Measurements from ENCODE around the gene GPC3. TPM values are rescaled to one million over a fixed set of nuclear protein-coding genes. Genes with fewer than 3 reads are reported as not detected.

The GPC3 gene
- total and polyA plus RNA-seq, 2 donors (not counting 3 experiments of a cell fraction or from before 2014, with no cell fraction given): not detected

DNA sequence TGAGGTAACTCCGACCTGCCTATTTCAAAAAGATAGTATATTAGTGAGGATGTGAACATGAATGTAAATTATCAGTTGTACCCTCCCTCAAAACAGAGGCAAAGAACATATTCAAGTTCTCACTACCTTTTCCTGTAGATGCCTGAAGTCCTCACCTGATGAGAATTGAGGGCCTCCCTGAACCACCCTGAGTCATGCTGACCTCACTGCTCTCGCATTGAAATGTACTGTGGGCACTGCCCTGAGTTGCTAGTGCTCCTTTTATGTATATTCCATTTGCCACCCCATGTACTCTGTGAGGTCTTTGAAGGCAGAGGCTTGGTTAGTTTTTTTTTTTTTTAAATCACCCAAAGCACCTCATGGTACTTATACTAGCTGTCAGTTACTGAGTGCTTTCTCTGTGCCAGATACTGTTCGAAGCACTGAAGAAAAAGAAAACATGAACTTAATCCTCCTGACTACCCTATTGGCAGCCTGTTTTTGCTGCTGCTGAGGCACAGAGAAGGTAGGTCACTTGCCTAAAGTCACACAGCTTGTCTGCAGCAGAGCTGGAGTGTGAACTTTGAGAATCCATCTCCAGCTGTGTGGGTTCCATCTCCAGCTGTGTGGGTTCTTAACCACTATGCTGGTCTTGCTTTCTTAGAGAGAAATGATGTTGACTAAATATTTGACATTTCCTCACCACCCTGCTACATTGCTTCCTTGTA is 317.0 kb downstream of the GPC3 start:
- CTCF ChIA-PET: interaction anchor here (1.5 kb wide), 1 partner anchor 1032 kb away, joined by 6 read pairs; no protein-coding TSS in a partner anchor
- intact Hi-C loops (cut with micrococcal nuclease): no loop called here

More for the DNA sequence above, 317.0 kb downstream of the GPC3 start:
- Histone ChIP-seq H3K9me3 (replicated peaks; ENCODE audit: control insufficient read depth, insufficient read depth, low read length) (no peaks in the 10 kb centered on the region), H3K9me1 (replicated peaks; ENCODE audit: control insufficient read depth, extremely low read depth, insufficient read depth, low read length) (no peaks in the 10 kb centered on the region), H3K4me2 (ENCODE audit: insufficient read depth, low read length) (no peak overlapping the region), H3K4me3 (replicated peaks in 1 of 3; ENCODE audit: insufficient read depth in 1 of 3, low read depth in 1 of 3, low read length in 3 of 3) (no peak overlapping the region), H3K27me3 (ENCODE audit: control insufficient read depth in 2 of 2, insufficient read depth in 2 of 2, low read length in 2 of 2) (no peaks in the 10 kb centered on the region), H3K4me1 (ENCODE audit: control insufficient read depth, extremely low read depth, insufficient read depth, low read length) (no peaks in the 10 kb centered on the region), H3K27ac (ENCODE audit: insufficient read depth, low read depth, low read length) (no peak overlapping the region), H3K36me3 (ENCODE audit: control insufficient read depth in 2 of 2, extremely low read depth in 1 of 2, insufficient read depth in 2 of 2, low read length in 2 of 2) (no peaks in the 10 kb centered on the region), H3K9ac (replicated peaks; ENCODE audit: extremely low read depth, insufficient read depth, low read length) (no peak overlapping the region), H4K20me1 (replicated peaks; ENCODE audit: control insufficient read depth, extremely low read depth, insufficient read depth, low read length) (no peaks in the 10 kb centered on the region), H2AFZ (ENCODE audit: low read depth, low read length) (no peak overlapping the region), H3K79me2 (ENCODE audit: control insufficient read depth, insufficient read depth, low read length) (no peaks in the 10 kb centered on the region)
- dilution Hi-C loops (cut with MboI; ENCODE audit: extremely low pct_ligation_motif_present, low sequenced_read_pairs): no loop called here
- TF ChIP-seq, protein P1, sequence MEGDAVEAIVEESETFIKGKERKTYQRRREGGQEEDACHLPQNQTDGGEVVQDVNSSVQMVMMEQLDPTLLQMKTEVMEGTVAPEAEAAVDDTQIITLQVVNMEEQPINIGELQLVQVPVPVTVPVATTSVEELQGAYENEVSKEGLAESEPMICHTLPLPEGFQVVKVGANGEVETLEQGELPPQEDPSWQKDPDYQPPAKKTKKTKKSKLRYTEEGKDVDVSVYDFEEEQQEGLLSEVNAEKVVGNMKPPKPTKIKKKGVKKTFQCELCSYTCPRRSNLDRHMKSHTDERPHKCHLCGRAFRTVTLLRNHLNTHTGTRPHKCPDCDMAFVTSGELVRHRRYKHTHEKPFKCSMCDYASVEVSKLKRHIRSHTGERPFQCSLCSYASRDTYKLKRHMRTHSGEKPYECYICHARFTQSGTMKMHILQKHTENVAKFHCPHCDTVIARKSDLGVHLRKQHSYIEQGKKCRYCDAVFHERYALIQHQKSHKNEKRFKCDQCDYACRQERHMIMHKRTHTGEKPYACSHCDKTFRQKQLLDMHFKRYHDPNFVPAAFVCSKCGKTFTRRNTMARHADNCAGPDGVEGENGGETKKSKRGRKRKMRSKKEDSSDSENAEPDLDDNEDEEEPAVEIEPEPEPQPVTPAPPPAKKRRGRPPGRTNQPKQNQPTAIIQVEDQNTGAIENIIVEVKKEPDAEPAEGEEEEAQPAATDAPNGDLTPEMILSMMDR (IDR thresholded peaks at IDR 0.05; ENCODE audit: extremely low read depth in 1 of 2, insufficient read depth in 1 of 2, low read depth in 1 of 2, low read length in 2 of 2): no peak
- TF ChIP-seq JUN (IDR thresholded peaks at IDR 0.05; ENCODE audit: borderline replicate concordance, insufficient read depth, insufficient read length, low read depth): no peak
- no peak for TF ChIP-seq POLR2AphosphoS5 (IDR thresholded peaks at IDR 0.05; ENCODE audit: insufficient read depth, low read depth, low read length)
- no peak for TF ChIP-seq MYC (IDR thresholded peaks at IDR 0.05; ENCODE audit: low read depth, low read length)
- TF ChIP-seq, protein P2, sequence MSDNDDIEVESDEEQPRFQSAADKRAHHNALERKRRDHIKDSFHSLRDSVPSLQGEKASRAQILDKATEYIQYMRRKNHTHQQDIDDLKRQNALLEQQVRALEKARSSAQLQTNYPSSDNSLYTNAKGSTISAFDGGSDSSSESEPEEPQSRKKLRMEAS (IDR thresholded peaks at IDR 0.05; ENCODE audit: insufficient read depth, insufficient read length): no peak
- TF ChIP-seq GATA2 (IDR thresholded peaks at IDR 0.05; ENCODE audit: insufficient read depth, insufficient read length, low read depth, low read length): no peak
- TF ChIP-seq POLR2A (IDR thresholded peaks at IDR 0.05; ENCODE audit: low read depth, low read length): no peak
- TF ChIP-seq EZH2 (IDR thresholded peaks at IDR 0.05; ENCODE audit: borderline replicate concordance, low read depth, low read length, severe bottlenecking): no peak
- no peak for TF ChIP-seq FOS (IDR thresholded peaks at IDR 0.05; ENCODE audit: borderline replicate concordance, insufficient read depth, low read length)
- no TSS peak for BruUV-seq (replicated peaks)
- no peak for DNase-seq (ENCODE audit: low read depth, low spot score)
- FAIRE-seq: no peak
- POLR2A ChIA-PET: no interaction called here
